Measurements from ENCODE around the gene GPC3.

GRCh38 chrX:134020910-134021309 lies 35.5 kb upstream of the GPC3 start:
- TF ChIP-seq CTCF (IDR thresholded peaks at IDR 0.05) (no peak), TAF1 (IDR thresholded peaks at IDR 0.05; ENCODE audit: borderline replicate concordance, low read depth, low read length) (no peak), POLR2AphosphoS5 (IDR thresholded peaks at IDR 0.05; ENCODE audit: low read depth, low read length) (no peak)

Data from SK-N-SH (cell line).